ENCODE results near the gene ZBBX.

The ZBBX gene

GRCh38 chr3:167305340-167305890, 74.7 kb downstream of the ZBBX start:
- no peak for DNase-seq

- DNase-seq, result no peak
These were observed 76.0 kb downstream of the ZBBX start for GRCh38 chr3:167304077-167304476.

GRCh38 chr3:167302678-167303077, 77.4 kb downstream of the ZBBX start:
- DNase-seq, result no peak

GRCh38 chr3:167300207-167300606, 79.9 kb downstream of the ZBBX start:
- DNase-seq, result no peak

GRCh38 chr3:167289435-167289834, 90.7 kb downstream of the ZBBX start:
- no peak for DNase-seq

GRCh38 chr3:167288737-167289136, 91.4 kb downstream of the ZBBX start:
- no peak for DNase-seq

- DNase-seq, result no peak
These were observed 92.8 kb downstream of the ZBBX start for GRCh38 chr3:167287308-167287707.

GRCh38 chr3:167274141-167274874, 105.8 kb downstream of the ZBBX start:
- DNase-seq, result no peak

GRCh38 chr3:167253037-167253436, 127.1 kb downstream of the ZBBX start:
- DNase-seq, result no peak

GRCh38 chr3:167251678-167252077, 128.4 kb downstream of the ZBBX start:
- no peak for DNase-seq

- no peak for DNase-seq
These were observed 133.8 kb downstream of the ZBBX start for GRCh38 chr3:167246252-167246651.

GRCh38 chr3:167241048-167241845, 138.8 kb downstream of the ZBBX start:
- DNase-seq, result no peak

GRCh38 chr3:167228135-167228534, 152.0 kb downstream of the ZBBX start:
- no peak for DNase-seq

- DNase-seq, result no peak
These were observed 154.3 kb downstream of the ZBBX start for GRCh38 chr3:167225821-167226220.

GRCh38 chr3:167209011-167209410, 171.1 kb downstream of the ZBBX start:
- no peak for DNase-seq

GRCh38 chr3:167203062-167203461, 177.0 kb downstream of the ZBBX start:
- DNase-seq, result no peak

GRCh38 chr3:167198949-167199600, 181.0 kb downstream of the ZBBX start:
- DNase-seq, result no peak
